ENCODE measurements around the gene USPL1.
"Not testable (repeated sequence)": the region's sequence is repeated elsewhere in the genome, so short reads cannot be mapped to it uniquely, and the experiment has no call there.

USPL1 gene

GRCh38 chr13:30618186-30618929 is 638 bp downstream of the USPL1 start:
- DNase-seq, result no peak

GRCh38 chr13:30618930-30619279 is 1.2 kb downstream of the USPL1 start:
- DNase-seq, result no peak

- no peak for DNase-seq
Measured at GRCh38 chr13:30619731-30620130, 2.0 kb downstream of the USPL1 start.

GRCh38 chr13:30620941-30621340 is 3.2 kb downstream of the USPL1 start:
- no peak for DNase-seq

GRCh38 chr13:30622551-30622950 is 4.8 kb downstream of the USPL1 start:
- no peak for DNase-seq

- DNase-seq, result no peak
Measured at GRCh38 chr13:30623392-30623791, 5.7 kb downstream of the USPL1 start.

- no peak for DNase-seq
Measured at GRCh38 chr13:30624630-30625029, 6.9 kb downstream of the USPL1 start.

- DNase-seq, result no peak
Measured at GRCh38 chr13:30629527-30629926, 11.8 kb downstream of the USPL1 start.

GRCh38 chr13:30633861-30634260 is 16.1 kb downstream of the USPL1 start:
- no peak for DNase-seq

- no peak for DNase-seq
Measured at GRCh38 chr13:30634838-30635237, 17.1 kb downstream of the USPL1 start.

GRCh38 chr13:30638301-30638700 is 20.6 kb downstream of the USPL1 start:
- DNase-seq, result no peak

GRCh38 chr13:30639671-30640070 is 22.0 kb downstream of the USPL1 start:
- DNase-seq, result no peak

- DNase-seq, result not testable (repeated sequence)
Measured at GRCh38 chr13:30641173-30641572, 23.5 kb downstream of the USPL1 start.

- no peak for DNase-seq
Measured at GRCh38 chr13:30645629-30646028, 27.9 kb downstream of the USPL1 start.

GRCh38 chr13:30647420-30647819 is 29.7 kb downstream of the USPL1 start:
- no peak for DNase-seq

GRCh38 chr13:30647824-30648521 is 30.3 kb downstream of the USPL1 start:
- DNase-seq, result no peak

- DNase-seq, result no peak
Measured at GRCh38 chr13:30648522-30649012, 30.8 kb downstream of the USPL1 start.

- DNase-seq, result not testable (repeated sequence)
Measured at GRCh38 chr13:30651648-30652047, 33.9 kb downstream of the USPL1 start.

GRCh38 chr13:30652746-30653386 is 35.1 kb downstream of the USPL1 start:
- DNase-seq, result no peak

GRCh38 chr13:30654430-30654829 is 36.7 kb downstream of the USPL1 start:
- no peak for DNase-seq

- no peak for DNase-seq
Measured at GRCh38 chr13:30656178-30656577, 38.5 kb downstream of the USPL1 start.

- no peak for DNase-seq
Measured at GRCh38 chr13:30659980-30660379, 42.3 kb downstream of the USPL1 start.

- DNase-seq, result no peak
Measured at GRCh38 chr13:30660796-30661195, 43.1 kb downstream of the USPL1 start.

GRCh38 chr13:30664689-30665275 is 47.1 kb downstream of the USPL1 start:
- DNase-seq, result no peak

Data from activated effector memory CD4-positive, alpha-beta T cell treated with Interleukin-2 at 50 U/mL for 16 hours (primary cell).